Ammon's horn (tissue), 1 donor: Measurements from ENCODE around the gene ANKLE2.
A peak's percentile ranks its signal among the peaks of the same experiment; 100 is the strongest.
"Not testable (repeated sequence)": the region's sequence is repeated elsewhere in the genome, so short reads cannot be mapped to it uniquely, and the experiment has no call there.

Source experiments
- DNase-seq: peaks from one replicate; pipeline ENCODE4 v3.0.0-alpha.2; 2016; ENCODE audit warnings: low spot score

The ANKLE2 gene

GRCh38 chr12:132776816-132777568 is 15.4 kb upstream of the ANKLE2 start:
- peak; percentile 52 for DNase-seq

GRCh38 chr12:132776230-132776625 is 14.6 kb upstream of the ANKLE2 start:
- not testable (repeated sequence) for DNase-seq

- no peak for DNase-seq
Observed at GRCh38 chr12:132775502-132776229, 14.0 kb upstream of the ANKLE2 start.

DNA sequence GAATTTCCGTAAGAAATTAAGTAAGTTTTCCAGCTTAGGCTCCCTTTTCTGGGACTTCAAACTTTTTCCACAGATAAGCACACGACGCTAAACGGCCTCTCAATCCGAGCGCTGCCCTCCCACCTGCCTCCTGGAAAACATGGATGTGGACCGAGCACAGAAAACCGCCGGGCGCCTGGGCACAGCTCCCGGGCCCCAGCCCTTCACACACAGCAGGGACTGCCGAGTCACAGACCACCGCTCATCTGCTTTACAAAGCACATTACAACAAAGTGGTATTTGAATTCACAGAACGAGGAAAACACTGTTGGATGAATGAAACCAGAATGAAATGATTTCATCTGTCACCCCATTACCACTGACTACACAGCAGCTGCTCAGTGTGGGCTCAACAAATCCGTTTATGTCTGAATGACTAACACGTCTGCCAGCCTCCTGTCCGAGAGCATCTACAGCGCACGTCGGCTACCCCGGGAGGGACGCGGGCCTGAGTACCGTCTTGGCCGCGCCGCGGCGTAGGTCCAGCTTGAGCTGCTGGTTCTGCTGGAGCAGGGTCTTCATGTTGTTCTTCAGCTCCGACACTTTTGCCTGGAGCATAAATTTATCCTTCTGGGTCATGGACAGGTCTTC is 13.1 kb upstream of the ANKLE2 start:
- DNase-seq: peak; percentile 57

DNA sequence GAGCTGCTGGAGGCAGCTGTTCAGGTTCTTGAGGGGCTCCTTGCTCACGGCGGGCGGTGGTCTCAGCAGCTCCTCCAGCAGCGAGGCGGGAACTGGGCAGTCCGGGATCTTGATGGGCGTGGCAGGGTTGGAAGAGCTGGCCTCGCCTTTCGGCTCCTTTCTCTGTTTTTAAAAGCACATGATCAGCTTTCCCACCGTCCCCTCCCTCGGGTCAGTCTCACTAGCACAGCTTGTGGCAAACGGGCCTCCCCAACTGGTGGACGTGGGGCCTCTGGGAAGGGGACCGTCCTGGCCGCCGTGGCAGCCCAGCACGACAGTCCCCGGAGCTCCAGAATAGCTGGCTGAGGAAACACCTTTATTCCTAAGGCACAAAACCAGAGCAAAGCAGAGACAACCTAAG is 12.5 kb upstream of the ANKLE2 start:
- DNase-seq: no peak

DNA sequence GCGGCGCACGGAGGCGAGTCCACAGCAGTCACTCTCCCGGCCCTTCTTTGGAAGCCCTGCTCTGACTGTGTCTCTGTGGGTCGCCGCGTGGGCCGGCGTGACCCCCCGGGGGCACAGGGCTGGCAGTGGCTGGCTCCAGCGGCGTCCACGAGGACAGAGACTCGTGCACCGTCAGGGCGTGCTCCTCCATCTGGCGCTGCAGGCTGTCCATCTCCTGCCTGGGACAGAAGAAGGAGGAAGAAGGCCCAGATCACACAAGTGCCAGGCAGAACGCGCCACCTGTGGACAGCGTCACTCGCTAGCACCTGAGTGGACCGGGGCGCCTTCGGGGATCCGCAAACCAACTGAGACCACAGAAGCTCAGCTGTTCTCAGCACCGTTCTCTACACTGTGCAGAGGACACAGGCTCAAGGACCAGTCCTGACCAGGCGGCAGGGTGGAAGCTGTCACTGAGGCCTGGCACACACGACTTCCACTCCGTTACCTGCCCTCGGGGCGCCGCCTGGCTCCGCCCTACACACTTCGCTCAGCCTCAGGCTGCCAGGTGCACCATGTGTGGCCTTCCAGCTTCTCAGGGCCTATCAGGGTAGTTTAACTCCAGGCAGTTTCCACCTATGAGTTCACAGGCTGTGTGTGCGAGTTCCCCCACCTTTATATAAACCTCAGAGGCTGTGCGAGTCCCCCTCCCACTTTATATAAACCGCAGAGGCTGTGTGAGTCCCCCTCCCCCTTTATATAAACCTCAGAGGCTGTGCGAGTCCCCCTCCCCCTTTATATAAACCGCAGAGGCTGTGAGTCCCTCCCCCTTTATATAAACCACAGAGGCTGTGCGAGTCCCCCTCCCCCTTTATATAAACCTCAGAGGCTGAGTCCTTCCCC is 11.7 kb upstream of the ANKLE2 start:
- no peak for DNase-seq

DNA sequence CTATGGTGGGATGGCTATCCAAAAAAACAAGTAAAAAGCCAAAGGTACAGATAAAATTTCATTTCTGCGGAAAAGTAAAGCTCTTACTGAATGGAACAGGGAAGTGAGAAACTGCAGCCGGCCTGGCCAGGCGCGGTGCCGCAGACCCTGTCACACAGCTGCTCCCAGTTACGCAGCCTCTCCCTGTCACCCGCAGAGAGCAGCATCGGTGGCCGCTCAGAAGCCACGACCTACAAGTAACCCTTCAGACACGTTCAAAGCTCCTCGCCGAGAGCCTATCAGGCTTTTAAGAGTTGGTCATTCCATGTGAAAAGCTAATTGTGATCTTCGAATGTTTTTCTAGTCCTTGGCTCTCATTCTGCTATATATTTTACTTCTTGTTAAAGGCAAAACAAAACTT is 11.0 kb upstream of the ANKLE2 start:
- peak; percentile 50 for DNase-seq

- DNase-seq: no peak
Observed at GRCh38 chr12:132771126-132771838, 9.7 kb upstream of the ANKLE2 start.

GRCh38 chr12:132766380-132767085 is 4.9 kb upstream of the ANKLE2 start:
- DNase-seq: peak; percentile 61

GRCh38 chr12:132765361-132765760 is 3.7 kb upstream of the ANKLE2 start:
- no peak for DNase-seq

GRCh38 chr12:132764231-132764630 is 2.6 kb upstream of the ANKLE2 start:
- no peak for DNase-seq

DNA sequence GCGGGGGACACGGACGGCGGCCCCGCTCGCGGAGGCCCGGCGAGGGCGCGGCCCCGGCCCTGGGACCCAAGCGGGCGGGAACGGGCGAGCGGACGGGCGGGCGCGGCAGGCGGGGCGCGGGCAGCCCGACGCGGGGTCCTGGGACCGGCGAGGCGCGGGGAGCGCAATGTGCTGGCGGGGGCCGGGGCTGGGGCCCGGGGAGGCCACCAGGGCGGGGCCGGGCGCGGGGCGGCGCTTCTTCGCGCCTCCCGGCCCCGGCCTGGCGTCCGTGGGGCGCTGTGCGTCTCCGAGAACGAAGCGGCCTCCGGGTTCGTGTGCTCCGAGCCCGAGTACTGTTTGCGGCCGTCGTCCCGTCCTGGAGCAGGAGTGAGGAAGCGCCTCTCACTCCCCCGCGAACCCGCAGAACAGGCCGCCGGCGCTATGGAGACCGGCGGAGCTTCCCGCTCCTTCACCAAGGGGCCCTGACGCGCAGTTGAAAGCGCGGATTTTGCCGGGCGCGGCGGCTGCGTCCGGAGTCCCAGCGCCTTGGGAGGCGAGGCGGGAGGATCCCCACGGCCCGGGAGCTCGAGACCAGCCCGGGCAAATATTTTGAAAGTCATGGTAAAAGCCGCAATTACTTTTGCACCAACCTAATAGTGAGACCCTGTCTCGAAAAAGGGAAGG is 420 bp upstream of the ANKLE2 start:
- peak; percentile 85 for DNase-seq

GRCh38 chr12:132759359-132759758 is 2.3 kb downstream of the ANKLE2 start:
- DNase-seq: no peak

- not testable (repeated sequence) for DNase-seq
Observed at GRCh38 chr12:132758825-132759224, 2.8 kb downstream of the ANKLE2 start.

DNA sequence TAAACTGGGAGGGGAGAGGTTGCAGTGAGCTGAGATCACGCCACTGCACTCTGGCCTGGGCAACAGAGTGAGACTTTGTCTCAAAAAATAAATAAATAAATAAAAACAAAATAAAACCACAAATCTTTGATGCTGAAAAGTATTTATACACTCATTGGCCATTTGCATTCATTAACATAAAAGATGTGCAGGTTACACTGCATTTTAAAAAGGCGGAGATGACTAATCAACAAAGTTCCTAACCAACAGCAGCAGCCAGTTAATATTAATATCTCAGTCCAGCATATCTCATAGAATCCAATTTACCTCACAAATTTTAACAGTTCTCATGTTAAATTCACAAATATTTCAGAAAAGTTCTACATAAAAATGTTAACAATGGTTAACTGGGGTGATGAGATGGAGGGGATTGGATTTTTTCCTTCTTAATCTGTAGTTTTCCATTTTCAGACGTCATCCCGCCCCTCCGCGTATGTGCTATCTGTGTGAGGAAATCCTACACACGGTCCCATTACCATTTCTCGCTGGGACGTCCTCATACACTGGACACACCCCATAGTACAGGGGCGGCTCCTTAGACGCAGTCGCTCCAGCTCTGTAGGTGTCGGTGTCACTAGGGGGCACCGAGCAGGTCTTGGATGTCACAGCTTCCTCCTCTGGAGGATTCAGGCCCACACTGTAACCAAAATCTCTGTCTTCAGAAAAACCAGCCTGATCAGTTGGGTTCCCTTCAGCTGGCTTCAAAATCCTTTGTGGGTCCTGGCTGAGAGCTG is 7.3 kb downstream of the ANKLE2 start:
- no peak for DNase-seq

- DNase-seq: not testable (repeated sequence)
Observed at GRCh38 chr12:132753670-132754069, 8.0 kb downstream of the ANKLE2 start.

GRCh38 chr12:132748319-132748718 is 13.3 kb downstream of the ANKLE2 start:
- no peak for DNase-seq

DNA sequence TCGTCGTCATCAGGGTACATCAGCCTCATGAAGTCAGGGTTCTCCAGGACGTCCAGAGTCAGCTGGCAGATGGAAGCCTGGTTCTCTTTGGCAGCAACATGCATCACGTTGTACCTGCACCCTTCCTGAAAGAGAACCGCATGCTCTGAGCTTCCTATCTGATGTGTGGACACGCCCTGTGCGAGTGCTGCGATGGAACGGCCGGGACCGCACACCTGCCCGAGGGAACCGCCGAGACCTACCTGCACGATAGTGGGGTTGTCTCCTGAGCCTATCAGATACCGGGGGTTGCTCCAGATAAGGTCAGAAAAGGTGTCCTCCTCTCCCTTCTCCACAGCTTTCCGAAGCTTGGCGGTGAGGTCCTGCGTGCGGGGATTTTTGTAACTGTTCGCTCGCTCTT is 13.7 kb downstream of the ANKLE2 start:
- DNase-seq: no peak

GRCh38 chr12:132747395-132747794 is 14.2 kb downstream of the ANKLE2 start:
- no peak for DNase-seq
